HG02885 (cell line): ENCODE measurements around the gene PWWP2B.
A peak's percentile ranks its signal among the peaks of the same experiment; 100 is the strongest.
"Not testable (repeated sequence)": the region's sequence is repeated elsewhere in the genome, so short reads cannot be mapped to it uniquely, and the experiment has no call there.

ENCODE experiments used
- ATAC-seq: cut with Tn5 transposase; IDR thresholded peaks from one replicate; pipeline ENCODE4 v1.9.1; 2021; ENCODE audit warnings: mild to moderate bottlenecking; ENCODE audit not compliant: unreplicated experiment, poor library complexity

Gene PWWP2B

GRCh38 chr10:132377326-132377725 lies 19.7 kb upstream of the PWWP2B start:
- no peak for ATAC-seq

GRCh38 chr10:132379026-132379425 lies 18.0 kb upstream of the PWWP2B start:
- ATAC-seq = not testable (repeated sequence)

- not testable (repeated sequence) for ATAC-seq
Measured at GRCh38 chr10:132380986-132381385, 16.0 kb upstream of the PWWP2B start.

- no peak for ATAC-seq
Measured at GRCh38 chr10:132381741-132382140, 15.3 kb upstream of the PWWP2B start.

GRCh38 chr10:132382231-132382922 lies 14.6 kb upstream of the PWWP2B start:
- ATAC-seq = no peak

- no peak for ATAC-seq
Measured at GRCh38 chr10:132383101-132383500, 13.9 kb upstream of the PWWP2B start.

GRCh38 chr10:132383751-132384196 lies 13.2 kb upstream of the PWWP2B start:
- ATAC-seq = no peak

GRCh38 chr10:132384618-132385388 lies 12.2 kb upstream of the PWWP2B start:
- no peak for ATAC-seq

GRCh38 chr10:132385389-132385667 lies 11.7 kb upstream of the PWWP2B start:
- ATAC-seq = no peak

GRCh38 chr10:132385721-132386418 lies 11.1 kb upstream of the PWWP2B start:
- ATAC-seq = no peak

- ATAC-seq = no peak
Measured at GRCh38 chr10:132386419-132386831, 10.6 kb upstream of the PWWP2B start.

GRCh38 chr10:132386896-132387295 lies 10.1 kb upstream of the PWWP2B start:
- not testable (repeated sequence) for ATAC-seq

- peak; percentile 45 for ATAC-seq
Measured at GRCh38 chr10:132387764-132388210, 9.2 kb upstream of the PWWP2B start.

GRCh38 chr10:132388891-132389432 lies 8.0 kb upstream of the PWWP2B start:
- ATAC-seq = no peak

- no peak for ATAC-seq
Measured at GRCh38 chr10:132389433-132390169, 7.4 kb upstream of the PWWP2B start.

- ATAC-seq = no peak
Measured at GRCh38 chr10:132390170-132390920, 6.7 kb upstream of the PWWP2B start.

GRCh38 chr10:132390921-132391675 lies 5.9 kb upstream of the PWWP2B start:
- no peak for ATAC-seq

GRCh38 chr10:132391676-132392020 lies 5.4 kb upstream of the PWWP2B start:
- ATAC-seq = no peak
